CD14-positive monocyte (primary cell): ENCODE results near the gene MARCHF3. TPM values are rescaled to one million over a fixed set of nuclear protein-coding genes. Genes with fewer than 3 reads are reported as not detected.

Source experiments
- DNase-seq, 3 donors: peaks; one replicate each; pipeline ENCODE4 v3.0.0-alpha.2; 2011 to 2022
- H2AFZ ChIP-seq: 2 replicates; pipeline ENCODE4 v1.6.0; 2012; ENCODE audit warnings: mild to moderate bottlenecking, low read depth, low read length, inconsistent platforms; ENCODE audit not compliant: insufficient read depth, poor library complexity, severe bottlenecking
- H3K27ac ChIP-seq, 2 donors: 1 replicate in 1 of 2; 2 replicates in 1 of 2; pipeline ENCODE4 v1.5.1; 2012 to 2013; ENCODE audit warnings: low read length in 2 of 2, control low read depth in 1 of 2, inconsistent platforms in 1 of 2, low read depth in 1 of 2, mild to moderate bottlenecking in 1 of 2
- H3K27me3 ChIP-seq, 2 donors: one replicate each; pipeline versions ENCODE4 v1.6.0 to v1.6.1; 2011 to 2013; ENCODE audit warnings: low read length in 2 of 2; ENCODE audit not compliant: control insufficient read depth in 2 of 2, insufficient read depth in 2 of 2
- H3K36me3 ChIP-seq, 2 donors: replicated peaks in 1 of 2; 1 replicate in 1 of 2; 2 replicates in 1 of 2; pipeline versions ENCODE4 v1.5.1 to v1.6.1; 2012 to 2013; ENCODE audit warnings: low read length in 2 of 2, control low read depth in 1 of 2, inconsistent platforms in 1 of 2, mild to moderate bottlenecking in 1 of 2; ENCODE audit not compliant: insufficient read depth in 2 of 2, control insufficient read depth in 1 of 2
- H3K4me1 ChIP-seq, 2 donors: 1 replicate in 1 of 2; 2 replicates in 1 of 2; pipeline versions ENCODE4 v1.5.1 to v1.6.1; 2012 to 2013; ENCODE audit warnings: low read length in 2 of 2, control low read depth in 1 of 2, inconsistent platforms in 1 of 2, mild to moderate bottlenecking in 1 of 2, moderate library complexity in 1 of 2; ENCODE audit not compliant: insufficient read depth in 2 of 2, control insufficient read depth in 1 of 2
- H3K4me2 ChIP-seq: replicated peaks from 2 replicates; pipeline ENCODE3; 2012; ENCODE audit warnings: low read length, moderate library complexity, mild to moderate bottlenecking; ENCODE audit not compliant: poor library complexity, severe bottlenecking; ENCODE audit errors: extremely low read depth
- H3K4me3 ChIP-seq, 3 experiments: fragments of 200-600 bp in 1 of 3; sonication (generic) in 1 of 3; replicated peaks in 1 of 3; 1 replicate in 2 of 3; 2 replicates in 1 of 3; pipeline ENCODE4 v1.5.1; 2011 to 2013; ENCODE audit warnings: low read length in 3 of 3, mild to moderate bottlenecking in 3 of 3, control low read depth in 2 of 3, low read depth in 2 of 3, inconsistent platforms in 1 of 3, moderate library complexity in 1 of 3
- H3K79me2 ChIP-seq: 2 replicates; pipeline ENCODE4 v1.6.0; 2012; ENCODE audit warnings: mild to moderate bottlenecking, control low read depth, inconsistent platforms, low read length, moderate library complexity; ENCODE audit not compliant: insufficient read depth
- H3K9ac ChIP-seq: 2 replicates; pipeline ENCODE4 v1.6.0; 2017; ENCODE audit warnings: low read length, mild to moderate bottlenecking; ENCODE audit not compliant: insufficient read depth, poor library complexity, severe bottlenecking
- H3K9me3 ChIP-seq, 2 donors: replicated peaks in 1 of 2; 1 replicate in 1 of 2; 2 replicates in 1 of 2; pipeline versions ENCODE4 v1.5.1 to v1.6.1; 2012 to 2013; ENCODE audit warnings: low read length in 2 of 2, control low read depth in 1 of 2; ENCODE audit not compliant: control insufficient read depth in 1 of 2, insufficient read depth in 1 of 2
- H4K20me1 ChIP-seq: 2 replicates; pipeline ENCODE4 v1.6.0; 2012; ENCODE audit warnings: mild to moderate bottlenecking, low read length, control low read depth, moderate library complexity; ENCODE audit not compliant: insufficient read depth
- H3K27ac Mint-ChIP-seq, 7 donors: one replicate each; pipeline ENCODE4 v1.8.0; 2020; ENCODE audit warnings: mild to moderate bottlenecking in 7 of 7, mixed read lengths in 7 of 7, moderate library complexity in 6 of 7, inconsistent platforms in 2 of 7
- H3K27me3 Mint-ChIP-seq, 3 donors: one replicate each; pipeline ENCODE4 v1.8.0; 2021 to 2022; ENCODE audit warnings: low read depth in 3 of 3, mild to moderate bottlenecking in 3 of 3, mixed read lengths in 3 of 3, moderate library complexity in 3 of 3, inconsistent platforms in 1 of 3
- H3K36me3 Mint-ChIP-seq, 2 donors: one replicate each; pipeline ENCODE4 v1.8.0; 2020; ENCODE audit warnings: mixed read lengths in 2 of 2, inconsistent platforms in 1 of 2, mild to moderate bottlenecking in 1 of 2
- H3K4me1 Mint-ChIP-seq: one replicate; pipeline ENCODE4 v1.8.0; 2020; ENCODE audit warnings: mild to moderate bottlenecking, mixed read lengths
- H3K4me3 Mint-ChIP-seq, 2 donors: one replicate each; pipeline ENCODE4 v1.8.0; 2020; ENCODE audit warnings: mild to moderate bottlenecking in 2 of 2, mixed read lengths in 2 of 2, moderate library complexity in 1 of 2
- H3K9me3 Mint-ChIP-seq, 7 donors: one replicate each; pipeline ENCODE4 v1.8.0; 2020 to 2022; ENCODE audit warnings: mixed read lengths in 7 of 7, mild to moderate bottlenecking in 6 of 7, moderate library complexity in 6 of 7, inconsistent platforms in 2 of 7
- WGBS: methylation state at CpG from one replicate; pipeline ENCODE4 v1.1.5; 2013; ENCODE audit warnings: missing lambda C conversion rate; ENCODE audit not compliant: insufficient coverage; 5-methylcytosine and 5-hydroxymethylcytosine counted together
- intact Hi-C, 2 donors: fragments of 100-400 bp; cut with micrococcal nuclease; formaldehyde crosslinking; loops; one replicate each; pipeline versions ENCODE4 v1.15.0 to v1.15.1; 2023
- polyA plus RNA-seq, 3 donors: library from polyadenylated mRNA; depleted of rRNA in 1 of 3; unstranded in 2 of 3; stranded (reverse) in 1 of 3; fragments of 300-500 nt in 2 of 3; fragments of >200 nt in 1 of 3; fragmentation: Illumina TruSeq in 2 of 3; gene quantifications; 1 replicate in 2 of 3; 2 replicates in 1 of 3; pipeline ENCODE4 v1.2.3, GENCODE V29; 2012 to 2021
- TF ChIP-seq, protein P1 (sequence below): fragments of 200-600 bp; IDR thresholded peaks from one replicate; pipeline ENCODE4 v1.8.0; 2022; ENCODE audit warnings: antibody characterized with exemption, mild to moderate bottlenecking

Gene MARCHF3
- polyA plus RNA-seq, 3 donors, result 0.88 to 1.6 (median 0.96) TPM

DNA sequence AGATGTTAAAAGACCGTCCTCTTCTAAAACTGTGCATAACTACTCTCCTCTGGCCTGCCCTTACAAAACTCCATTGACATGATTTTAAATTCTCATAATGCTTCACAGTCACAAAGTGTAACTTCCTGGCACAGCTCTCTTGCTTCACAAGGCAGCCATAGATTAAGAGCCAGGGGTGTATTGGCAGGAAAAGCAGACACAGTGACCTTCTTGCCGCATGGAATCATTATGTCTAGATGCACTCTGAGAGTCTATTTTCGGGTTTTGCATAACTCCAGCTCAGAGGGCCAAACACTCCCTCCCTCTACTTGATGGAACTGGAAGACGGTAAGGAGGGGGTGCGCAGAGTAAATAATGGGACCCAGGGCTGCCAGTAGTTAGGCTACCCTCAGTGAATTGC is 110.1 kb downstream of the MARCHF3 start:
- H3K36me3 Mint-ChIP-seq, result peaks cover 3 to 15% of the 10 kb centered on the region in 2 donors
- no peak for DNase-seq
- no peak overlapping the region for H3K4me3 ChIP-seq
- peaks cover 0 to 3% (median 0%) of the 10 kb centered on the region in 3 donors for H3K27me3 Mint-ChIP-seq
- no peak overlapping the region for H3K4me2 ChIP-seq
- no peak overlapping the region for H3K9ac ChIP-seq
- H3K27ac ChIP-seq, result no peak overlapping the region
- no peaks in the 10 kb centered on the region for H3K4me1 Mint-ChIP-seq
- no peaks in the 10 kb centered on the region for H3K4me1 ChIP-seq
- no peaks in the 10 kb centered on the region for H3K79me2 ChIP-seq
- H3K27me3 ChIP-seq, result no peaks in the 10 kb centered on the region
- H3K27ac Mint-ChIP-seq, result no peak overlapping the region
- H3K36me3 ChIP-seq, result no peaks in the 10 kb centered on the region
- peaks cover 0 to 1% (median 0%) of the 10 kb centered on the region in 7 donors for H3K9me3 Mint-ChIP-seq
- 100% methylated on average over 1 of the region's 5 CpGs for WGBS
- intact Hi-C loops, result no loop called here
- TF ChIP-seq, protein P1, sequence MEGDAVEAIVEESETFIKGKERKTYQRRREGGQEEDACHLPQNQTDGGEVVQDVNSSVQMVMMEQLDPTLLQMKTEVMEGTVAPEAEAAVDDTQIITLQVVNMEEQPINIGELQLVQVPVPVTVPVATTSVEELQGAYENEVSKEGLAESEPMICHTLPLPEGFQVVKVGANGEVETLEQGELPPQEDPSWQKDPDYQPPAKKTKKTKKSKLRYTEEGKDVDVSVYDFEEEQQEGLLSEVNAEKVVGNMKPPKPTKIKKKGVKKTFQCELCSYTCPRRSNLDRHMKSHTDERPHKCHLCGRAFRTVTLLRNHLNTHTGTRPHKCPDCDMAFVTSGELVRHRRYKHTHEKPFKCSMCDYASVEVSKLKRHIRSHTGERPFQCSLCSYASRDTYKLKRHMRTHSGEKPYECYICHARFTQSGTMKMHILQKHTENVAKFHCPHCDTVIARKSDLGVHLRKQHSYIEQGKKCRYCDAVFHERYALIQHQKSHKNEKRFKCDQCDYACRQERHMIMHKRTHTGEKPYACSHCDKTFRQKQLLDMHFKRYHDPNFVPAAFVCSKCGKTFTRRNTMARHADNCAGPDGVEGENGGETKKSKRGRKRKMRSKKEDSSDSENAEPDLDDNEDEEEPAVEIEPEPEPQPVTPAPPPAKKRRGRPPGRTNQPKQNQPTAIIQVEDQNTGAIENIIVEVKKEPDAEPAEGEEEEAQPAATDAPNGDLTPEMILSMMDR, result no peak
- H4K20me1 ChIP-seq, result no peaks in the 10 kb centered on the region
- no peak overlapping the region for H2AFZ ChIP-seq
- H3K4me3 Mint-ChIP-seq, result no peak overlapping the region
- no peaks in the 10 kb centered on the region for H3K9me3 ChIP-seq

DNA sequence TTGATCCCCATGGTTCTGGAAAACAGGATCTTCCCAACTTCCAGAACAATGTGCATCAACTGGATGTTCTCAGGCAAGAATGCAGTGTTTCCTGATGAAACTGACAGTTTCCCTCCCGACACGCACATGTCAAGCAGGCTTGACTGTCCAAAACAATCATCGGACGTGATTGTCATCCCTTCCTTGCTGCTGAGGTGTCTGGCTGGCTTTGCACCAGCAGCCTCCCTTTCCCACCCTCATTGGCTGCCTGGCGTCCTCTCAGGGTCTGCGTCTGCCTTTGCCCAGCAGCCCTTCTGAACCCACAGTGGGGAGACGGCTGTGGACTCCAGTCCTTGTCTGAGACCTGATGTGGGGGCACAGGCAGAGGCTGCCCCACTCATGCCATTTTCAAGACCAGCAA is 110.8 kb downstream of the MARCHF3 start:
- Mint-ChIP-seq H3K27me3 (peaks cover 0 to 3% (median 0%) of the 10 kb centered on the region in 3 donors), H3K27ac (no peak overlapping the region), H3K36me3 (peaks cover 6 to 22% of the 10 kb centered on the region in 2 donors), H3K4me1 (no peaks in the 10 kb centered on the region), H3K4me3 (peak overlapping the region in 1 of 2 donors; percentile 14), H3K9me3 (peaks cover 0 to 1% (median 0%) of the 10 kb centered on the region in 7 donors)
- Histone ChIP-seq H2AFZ (no peak overlapping the region), H3K4me1 (no peaks in the 10 kb centered on the region), H3K9me3 (no peaks in the 10 kb centered on the region), H3K4me3 (no peak overlapping the region), H3K27me3 (no peaks in the 10 kb centered on the region), H3K27ac (no peak overlapping the region), H4K20me1 (no peaks in the 10 kb centered on the region), H3K36me3 (peaks cover 0 to 6% of the 10 kb centered on the region in 2 donors), H3K79me2 (no peaks in the 10 kb centered on the region), H3K9ac (no peak overlapping the region), H3K4me2 (no peak overlapping the region)
- intact Hi-C loops, result no loop called here
- DNase-seq, result no peak
- WGBS, result 94% methylated on average over 7 of the region's 7 CpGs
- TF ChIP-seq, protein P1, result no peak
